Amniotic epithelial cell (primary cell): ENCODE measurements around the gene APBB2.
"Not testable (repeated sequence)": the region's sequence is repeated elsewhere in the genome, so short reads cannot be mapped to it uniquely, and the experiment has no call there.

ENCODE experiments used
- DNase-seq: peaks from one replicate; pipeline ENCODE4 v3.0.0-alpha.2; 2010; ENCODE audit warnings: low read depth

The APBB2 gene

DNA sequence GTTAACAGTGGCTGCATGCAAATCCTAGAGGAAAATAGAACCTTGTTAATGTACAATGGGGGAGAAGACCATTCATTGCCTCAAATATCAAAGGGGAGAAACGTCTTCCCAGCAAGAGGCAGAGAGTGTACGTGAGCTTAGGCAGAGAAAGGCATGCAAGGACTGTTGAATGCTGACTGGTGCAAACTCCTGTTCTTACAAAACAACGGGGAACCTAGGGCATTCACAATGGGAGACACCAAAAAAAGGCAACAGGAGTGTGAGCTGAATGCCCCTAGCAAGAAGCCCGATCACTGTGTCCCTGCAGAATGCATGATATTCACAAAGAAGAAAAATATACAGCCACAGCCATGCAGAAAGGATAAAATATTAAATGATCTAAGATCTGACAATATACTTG is 279.7 kb downstream of the APBB2 start:
- no peak for DNase-seq

DNA sequence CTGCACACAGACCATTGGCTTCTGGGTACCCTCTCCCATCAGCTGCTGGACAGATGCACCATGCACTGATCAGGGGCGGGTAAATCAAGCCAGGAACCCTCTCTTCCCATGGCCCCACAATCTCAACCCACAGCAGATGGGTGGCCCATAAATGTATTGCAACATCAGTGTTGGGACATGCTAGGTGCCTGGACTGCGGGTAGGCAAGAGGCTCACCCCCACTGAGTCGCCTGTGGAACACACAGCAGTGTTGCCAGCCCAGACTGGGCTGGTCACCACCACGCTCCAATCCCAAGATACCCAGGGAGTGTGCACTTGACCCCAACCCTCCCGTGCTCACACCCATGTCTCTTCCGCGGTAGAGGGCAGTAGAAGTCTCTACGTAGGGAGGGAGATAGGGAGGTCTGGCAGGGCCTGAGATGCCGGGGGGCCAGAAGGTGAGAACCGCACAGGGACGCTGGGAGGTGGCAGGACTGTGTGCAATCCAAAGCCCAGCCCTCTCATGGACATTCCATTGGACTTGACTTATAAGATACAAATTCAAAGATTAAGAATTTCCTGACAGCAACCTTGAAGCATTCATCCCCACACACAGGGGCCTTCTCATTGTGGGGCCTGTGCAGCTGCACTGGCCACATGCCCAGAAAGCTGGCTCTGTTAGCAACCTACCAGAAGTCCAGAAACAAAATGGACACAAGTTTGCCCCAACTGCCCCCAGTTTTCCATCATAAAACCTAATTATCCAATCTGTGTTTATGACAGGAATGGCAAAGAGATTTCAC is 280.9 kb downstream of the APBB2 start:
- peak; percentile 83 for DNase-seq

DNA sequence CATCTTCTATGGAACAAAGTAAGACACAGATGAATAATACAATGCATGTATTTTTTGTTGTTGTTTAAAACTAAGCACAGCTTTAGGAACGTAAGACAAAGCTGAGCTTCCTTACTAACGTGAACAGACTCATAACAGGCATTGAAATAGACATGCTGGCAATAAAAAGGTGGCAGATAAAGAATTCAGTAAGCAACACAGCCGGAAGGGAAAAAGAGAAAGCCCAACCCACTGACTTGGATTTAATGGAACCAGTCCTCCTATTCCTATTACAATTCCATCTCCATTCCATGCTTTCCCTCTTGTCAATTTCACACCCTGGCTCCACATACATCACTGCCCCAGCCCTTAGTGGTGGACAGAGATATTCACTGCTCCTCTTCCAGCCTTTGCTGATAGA is 282.5 kb downstream of the APBB2 start:
- DNase-seq: no peak

DNA sequence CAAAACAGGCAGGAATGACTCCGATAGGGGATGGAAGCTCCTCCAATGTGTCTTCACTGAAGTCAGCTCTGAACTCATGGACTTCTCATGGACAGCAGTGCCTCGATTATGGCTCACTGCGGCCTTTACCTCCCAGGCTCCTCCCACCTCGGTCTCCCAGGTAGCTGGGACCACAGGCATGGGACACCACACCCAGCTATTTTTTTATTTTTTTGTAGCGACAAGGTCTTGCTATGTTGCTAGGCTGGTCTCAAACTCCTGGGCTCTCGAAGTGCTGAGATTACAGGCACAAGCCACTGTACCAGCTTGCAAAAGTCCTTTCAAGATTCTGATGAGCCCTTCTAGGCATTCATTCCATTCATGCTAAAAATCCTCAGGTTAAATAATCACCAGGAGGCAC is 283.1 kb downstream of the APBB2 start:
- DNase-seq: no peak

GRCh38 chr4:40927074-40927473 is 287.3 kb downstream of the APBB2 start:
- no peak for DNase-seq

DNA sequence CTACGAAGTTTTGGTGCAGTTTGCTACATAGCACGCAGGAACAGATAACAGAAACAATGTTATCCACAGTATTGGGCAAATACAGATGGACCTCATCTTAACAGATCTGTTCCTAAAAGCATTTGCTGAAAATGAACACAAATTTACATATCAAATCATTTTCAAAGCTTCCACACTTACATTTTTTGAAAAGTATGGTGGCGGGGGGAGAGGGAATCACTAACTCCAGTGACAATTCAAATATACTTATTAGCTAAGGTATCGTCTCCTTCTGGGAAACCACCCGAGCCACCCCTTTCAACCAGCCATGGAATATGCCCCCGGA is 289.6 kb downstream of the APBB2 start:
- DNase-seq: no peak

DNA sequence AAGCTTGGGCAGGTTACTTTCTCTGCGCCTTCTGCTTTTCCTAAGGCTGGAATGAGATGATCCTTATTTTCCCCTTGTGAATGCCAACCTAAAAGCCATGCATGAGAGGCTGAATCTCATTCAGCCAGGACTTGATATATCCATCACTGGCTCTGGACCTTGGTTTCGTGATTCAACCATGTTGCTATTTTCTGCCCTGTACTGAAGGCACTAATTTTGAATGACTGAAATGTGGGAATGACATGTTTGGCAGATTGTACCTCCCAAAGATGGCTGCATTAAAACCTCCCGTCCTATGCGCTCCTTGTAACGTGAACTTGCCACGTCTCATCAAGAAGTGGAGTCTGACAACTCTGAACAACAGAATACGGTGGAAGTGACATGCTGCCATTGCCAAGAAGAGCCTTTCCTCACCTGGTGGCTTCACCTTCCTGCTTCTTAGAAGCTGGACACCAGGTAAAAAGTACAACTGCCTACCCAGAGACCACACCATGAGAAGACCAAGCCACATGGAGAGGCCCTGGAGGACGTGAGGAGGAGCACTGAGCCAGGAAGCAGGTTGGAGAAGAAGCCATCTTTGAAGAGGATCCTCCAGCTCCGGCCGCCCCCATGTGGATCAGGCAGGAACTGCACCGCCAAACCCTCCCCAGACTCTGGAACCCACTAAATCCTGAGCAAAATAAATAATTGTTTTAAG is 290.1 kb downstream of the APBB2 start:
- peak; percentile 43 for DNase-seq

DNA sequence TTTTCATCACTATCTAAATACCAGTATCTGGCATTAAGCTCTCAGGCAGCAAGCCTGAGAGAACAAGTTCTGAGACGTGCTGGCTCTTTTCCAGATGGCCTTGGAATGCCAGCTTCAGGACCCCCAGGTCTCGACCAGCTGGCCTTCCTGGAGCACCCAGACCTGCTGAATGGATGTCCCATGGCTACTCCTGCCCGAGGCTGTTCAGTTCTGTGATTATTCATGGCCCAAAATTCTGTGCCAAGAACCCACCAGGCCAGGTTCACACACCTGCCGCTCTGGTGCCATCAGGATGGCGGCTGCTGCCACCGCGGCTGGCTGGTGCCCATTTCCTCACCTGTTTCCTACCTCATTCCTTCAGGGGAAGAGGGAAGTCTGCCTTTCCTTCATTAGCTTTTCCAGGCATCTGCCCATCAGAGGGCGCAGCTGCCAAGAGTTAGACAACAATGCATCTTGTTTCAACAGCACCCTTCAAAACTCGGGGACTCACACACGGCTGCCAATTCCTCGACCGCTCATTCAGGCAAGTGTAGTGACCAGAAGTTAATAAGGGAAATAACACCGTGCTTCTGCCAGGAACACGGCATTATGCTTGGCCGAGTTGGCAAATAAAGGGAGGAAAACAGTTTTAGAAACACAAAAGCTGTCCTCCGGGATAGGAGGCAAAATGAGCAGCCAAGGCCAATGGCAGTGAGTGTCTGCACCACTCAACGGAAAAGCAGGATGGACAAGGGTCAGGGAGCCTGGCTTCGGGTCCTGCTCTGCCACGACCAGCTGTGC is 290.8 kb downstream of the APBB2 start:
- no peak for DNase-seq

GRCh38 chr4:40919976-40920375 is 294.4 kb downstream of the APBB2 start:
- DNase-seq: not testable (repeated sequence)

GRCh38 chr4:40918330-40918729 is 296.0 kb downstream of the APBB2 start:
- DNase-seq: peak; percentile 80

DNA sequence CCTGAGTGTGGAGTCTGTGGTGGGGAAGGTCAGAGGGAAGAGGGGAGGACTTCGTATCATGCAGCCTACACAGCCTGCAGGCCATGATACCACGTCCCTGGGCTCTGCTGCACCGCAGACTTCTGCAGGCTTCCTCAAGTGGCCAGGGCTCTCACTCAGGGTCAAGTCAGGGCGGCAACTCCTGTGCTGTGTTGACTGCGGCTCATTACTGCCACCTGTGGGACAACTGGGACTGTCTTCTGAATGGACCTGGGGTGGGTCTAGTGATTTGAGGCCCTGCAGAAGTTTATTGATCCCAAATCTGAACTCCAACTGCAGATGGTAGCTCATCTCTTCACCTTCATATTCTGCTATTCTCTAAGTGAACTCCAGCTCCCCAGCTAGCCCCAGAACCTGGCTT is 297.5 kb downstream of the APBB2 start:
- DNase-seq: peak; percentile 32

DNA sequence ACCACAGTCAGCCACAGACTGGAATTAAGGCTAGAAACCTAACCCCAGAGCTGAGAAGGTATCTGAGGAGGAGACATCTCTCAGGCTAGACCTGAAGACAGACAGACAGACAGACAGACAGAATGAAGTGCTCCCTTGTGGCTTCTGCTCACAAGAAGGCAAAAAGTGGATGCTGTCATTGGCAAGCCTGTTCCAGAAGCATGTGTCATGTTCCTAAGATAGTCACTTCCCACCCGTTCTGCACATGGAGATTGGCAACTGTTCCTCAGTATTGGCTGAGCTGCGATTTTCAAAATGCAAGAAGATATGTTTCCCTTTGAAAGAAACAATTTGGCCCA is 298.2 kb downstream of the APBB2 start:
- peak; percentile 82 for DNase-seq

DNA sequence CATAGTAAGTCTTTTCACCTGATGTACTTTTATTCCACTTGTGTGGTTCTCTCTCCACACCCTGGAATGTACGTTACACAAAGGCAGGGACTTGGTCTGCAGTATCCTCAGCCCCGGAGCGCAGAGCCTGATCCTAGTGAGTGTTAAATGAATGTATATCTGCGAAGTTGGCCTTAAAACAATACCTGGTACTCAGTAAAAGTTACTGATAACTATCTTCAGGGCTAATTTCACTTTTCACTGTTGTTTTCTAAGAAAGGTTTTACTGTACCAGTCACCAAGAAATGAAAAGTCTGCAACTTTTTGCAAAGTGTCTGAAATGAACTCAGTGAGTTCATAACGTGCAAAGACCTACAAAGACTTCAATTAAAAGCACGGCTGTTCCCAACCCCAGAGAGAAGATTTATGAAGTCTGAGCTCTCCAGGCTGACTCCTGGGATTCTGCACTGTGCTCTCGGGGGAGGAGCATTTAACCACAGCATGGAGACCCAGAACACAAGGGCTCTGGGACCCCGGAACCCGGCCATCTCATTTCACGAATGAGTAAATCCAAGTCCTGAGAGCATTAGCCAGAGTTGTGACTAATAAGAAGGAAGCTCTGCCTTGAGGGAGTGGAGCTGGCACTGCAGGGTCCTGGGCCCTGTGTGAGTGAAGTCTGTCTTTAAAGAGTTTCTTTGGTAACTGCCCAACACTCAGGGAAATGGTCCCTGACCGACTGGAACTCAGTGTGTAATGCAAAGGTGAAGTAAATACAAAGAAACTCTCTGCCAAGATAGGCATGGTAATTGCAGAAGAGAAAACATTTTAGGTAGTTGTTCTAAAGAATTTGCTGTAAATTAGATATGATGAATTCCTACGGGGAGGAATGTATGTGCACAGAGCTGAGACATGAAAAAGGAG is 298.8 kb downstream of the APBB2 start:
- DNase-seq: peak; percentile 79

DNA sequence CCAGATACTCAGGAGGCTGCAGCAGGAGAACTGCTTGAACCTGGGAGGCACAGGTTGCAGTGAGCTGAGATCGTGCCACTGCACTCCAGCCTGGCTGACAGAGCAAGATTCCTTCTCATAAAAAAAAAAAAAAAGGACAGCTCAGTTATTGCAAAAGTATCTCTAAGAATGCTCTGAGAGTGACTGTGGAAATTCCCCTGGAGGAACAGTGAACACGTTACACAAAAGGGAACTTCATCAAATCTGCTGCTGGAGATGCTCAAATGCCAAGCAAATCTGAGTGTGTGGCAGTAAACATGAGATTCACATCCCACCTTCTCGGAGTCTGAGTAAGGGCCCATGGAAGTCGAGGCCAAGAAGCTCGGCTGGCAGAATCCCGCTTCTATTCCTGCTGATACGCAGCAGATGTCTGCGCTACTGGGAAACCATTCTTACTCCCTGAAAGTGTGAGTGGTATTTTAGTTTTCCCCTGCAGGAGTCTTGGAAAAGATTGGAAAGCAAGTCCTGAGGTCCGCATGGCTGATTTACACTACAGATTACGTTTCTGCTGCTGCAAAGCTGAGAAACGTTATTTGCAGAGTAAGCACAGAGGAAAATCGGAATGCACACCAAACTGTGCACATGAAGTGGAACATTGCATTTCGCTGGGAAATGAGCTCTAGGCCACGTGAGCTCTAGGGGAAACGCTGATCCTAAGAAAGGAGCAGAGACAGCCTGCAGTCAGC is 301.7 kb downstream of the APBB2 start:
- peak; percentile 83 for DNase-seq

GRCh38 chr4:40910706-40911105 is 303.6 kb downstream of the APBB2 start:
- no peak for DNase-seq

DNA sequence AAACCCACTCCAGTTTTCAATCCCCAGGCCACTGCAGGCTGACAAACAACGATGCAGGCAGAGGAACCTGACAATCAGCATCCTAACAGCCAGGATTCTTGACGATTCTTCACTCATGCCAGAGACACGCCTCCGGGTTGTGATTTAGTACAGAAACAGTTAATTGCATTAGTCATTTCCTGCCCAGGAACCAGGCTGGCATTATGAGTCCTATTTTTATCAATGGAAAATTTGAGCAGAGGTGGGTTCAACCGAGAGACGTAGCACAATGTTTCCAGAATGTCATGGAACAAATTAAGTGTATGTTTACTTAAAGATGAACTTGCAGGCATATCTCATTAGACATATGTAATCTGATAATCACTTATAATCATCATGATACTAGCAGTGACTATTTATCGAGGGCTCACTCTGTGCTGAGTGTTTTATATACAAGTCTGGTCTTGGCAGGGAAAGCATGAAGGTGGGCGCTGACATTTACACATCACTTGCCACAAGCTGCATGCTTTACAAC is 304.9 kb downstream of the APBB2 start:
- peak; percentile 79 for DNase-seq

GRCh38 chr4:40908702-40909362 is 305.5 kb downstream of the APBB2 start:
- DNase-seq: peak; percentile 77

DNA sequence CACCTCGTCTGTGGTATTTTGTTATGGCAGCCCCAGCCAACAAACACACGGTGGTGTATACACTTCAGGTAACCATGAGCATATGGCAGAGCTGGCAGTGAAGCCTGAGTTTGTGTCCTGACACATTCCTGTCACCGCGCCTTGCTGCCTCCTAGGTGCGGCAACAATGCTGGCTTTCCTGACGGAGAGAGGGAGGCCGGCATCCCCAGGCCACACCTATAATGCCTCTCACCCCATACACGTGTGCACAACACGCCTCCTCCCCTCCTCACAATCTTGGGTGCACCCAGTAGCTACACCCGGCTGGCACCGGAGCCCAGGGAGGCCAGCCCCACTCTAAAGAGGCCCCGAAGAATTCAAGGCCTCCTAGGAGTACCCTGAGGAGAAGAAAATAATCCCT is 306.0 kb downstream of the APBB2 start:
- no peak for DNase-seq

DNA sequence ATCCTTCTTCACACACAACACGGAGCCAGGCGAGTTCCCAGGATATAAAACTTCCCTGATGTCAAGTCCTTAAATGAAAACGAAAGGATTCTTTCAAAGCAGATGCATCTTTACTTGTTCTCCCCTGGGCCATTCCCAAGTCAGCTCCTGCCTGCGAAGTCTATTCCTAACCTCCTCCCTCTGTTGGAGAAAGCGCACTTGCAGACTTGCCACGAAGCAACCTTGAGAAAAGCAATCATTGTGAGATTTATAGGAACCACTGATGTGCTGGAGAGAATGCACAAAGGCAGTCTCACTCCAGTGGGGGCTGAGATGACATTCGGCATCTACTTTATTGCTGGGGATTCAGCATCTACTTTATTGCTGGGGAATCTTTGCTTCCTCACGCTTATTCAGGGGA is 308.9 kb downstream of the APBB2 start:
- no peak for DNase-seq

DNA sequence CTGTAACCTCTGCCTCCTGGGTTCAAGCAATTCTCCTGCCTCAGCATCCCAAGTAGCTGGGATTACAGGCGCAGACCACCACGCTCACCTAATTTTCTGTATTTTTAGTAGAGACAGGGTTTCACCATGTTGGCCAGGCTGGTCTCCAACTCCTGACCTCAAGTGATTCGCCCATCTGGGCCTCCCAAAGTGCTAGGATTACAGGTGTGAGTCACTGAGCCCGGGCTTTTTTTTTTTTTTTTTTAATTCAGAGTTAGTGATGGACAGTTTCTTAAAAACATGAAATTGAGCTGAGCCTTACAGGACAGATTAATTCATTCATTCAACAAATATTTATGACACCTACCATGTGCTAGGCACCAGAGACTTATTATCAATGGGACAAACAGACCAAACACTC is 313.8 kb downstream of the APBB2 start:
- not testable (repeated sequence) for DNase-seq
